Thyroid gland (tissue), 4 donors: ENCODE results near the gene IL5RA. TPM values are rescaled to one million over a fixed set of nuclear protein-coding genes. Genes with fewer than 3 reads are reported as not detected.

Source experiments
- DNase-seq, 2 donors: peaks; one replicate each; pipeline ENCODE4 v3.0.0-alpha.2; 2019
- H3K27ac ChIP-seq, 3 donors: fragments of 200-600 bp; sonication (generic); 1 replicate in 2 of 3; 2 replicates in 1 of 3; pipeline ENCODE4 v1.5.1; 2016 to 2019; ENCODE audit warnings: mild to moderate bottlenecking in 1 of 3, moderate library complexity in 1 of 3
- H3K27me3 ChIP-seq: fragments of 200-600 bp; sonication (generic); one replicate; pipeline ENCODE4 v1.5.1; 2019
- H3K36me3 ChIP-seq, 2 donors: fragments of 200-600 bp; sonication (generic); one replicate each; pipeline ENCODE4 v1.5.1; 2016 to 2019
- H3K4me1 ChIP-seq, 2 donors: fragments of 200-600 bp; sonication (generic); one replicate each; pipeline ENCODE4 v1.5.1; 2017 to 2019
- H3K4me3 ChIP-seq, 3 donors: fragments of 200-600 bp; sonication (generic); replicated peaks in 1 of 3; 1 replicate in 2 of 3; 2 replicates in 1 of 3; pipeline ENCODE4 v1.5.1; 2016; ENCODE audit warnings: mild to moderate bottlenecking in 1 of 3
- H3K9me3 ChIP-seq: fragments of 200-600 bp; sonication (generic); one replicate; pipeline ENCODE4 v1.5.1; 2017
- CTCF ChIP-seq, 6 experiments: fragments of 200-600 bp in 3 of 6; fragments of 450-650 bp in 3 of 6; sonication (generic) in 3 of 6; IDR thresholded peaks; one replicate each; pipeline ENCODE4 v1.5.1; 2016 to 2019; ENCODE audit warnings: antibody characterized with exemption in 6 of 6, mild to moderate bottlenecking in 2 of 6, inconsistent platforms in 1 of 6, moderate library complexity in 1 of 6
- POLR2A ChIP-seq, 2 donors: fragments of 450-650 bp; IDR thresholded peaks; one replicate each; pipeline ENCODE4 v1.6.1; 2017; ENCODE audit warnings: antibody characterized with exemption in 2 of 2, mild to moderate bottlenecking in 2 of 2, moderate library complexity in 1 of 2
- WGBS, 2 donors: methylation state at CpG; one replicate each; pipeline ENCODE4 v1.1.5; 2017; 5-methylcytosine and 5-hydroxymethylcytosine counted together
- intact Hi-C: fragments of 100-400 bp; cut with DNase I; formaldehyde crosslinking; loops from one replicate; pipeline ENCODE4 v1.15.1; 2023
- total RNA-seq, 4 donors: library from RNA; depleted of rRNA; stranded (reverse); fragments of >200 nt; gene quantifications; one replicate each; pipeline ENCODE4 v1.2.3, GENCODE V29; 2016

Gene IL5RA
- total RNA-seq, 4 donors from 2014 or later: 1.6 TPM; not detected in 3

- H3K9me3 ChIP-seq: no peaks in the 10 kb centered on the region
- H3K27ac ChIP-seq: peak overlapping the region in 2 of 3 donors; percentile 51 to 64
- no peak for DNase-seq
- no peak overlapping the region for H3K4me3 ChIP-seq
- WGBS, 2 donors: 48 to 63% methylated on average over 8 of the region's 8 CpGs
- H3K27me3 ChIP-seq: no peaks in the 10 kb centered on the region
- TF ChIP-seq CTCF (IDR thresholded peaks at IDR 0.05) (no peak), POLR2A (IDR thresholded peaks at IDR 0.05) (no peak)
- H3K36me3 ChIP-seq: peaks cover 23 to 37% of the 10 kb centered on the region in 2 donors
- H3K4me1 ChIP-seq: peaks cover 3 to 10% of the 10 kb centered on the region in 2 donors
- intact Hi-C loops: no loop called here
Measured at GRCh38 chr3:3145831-3146230, 35.7 kb upstream of the IL5RA start.

DNA sequence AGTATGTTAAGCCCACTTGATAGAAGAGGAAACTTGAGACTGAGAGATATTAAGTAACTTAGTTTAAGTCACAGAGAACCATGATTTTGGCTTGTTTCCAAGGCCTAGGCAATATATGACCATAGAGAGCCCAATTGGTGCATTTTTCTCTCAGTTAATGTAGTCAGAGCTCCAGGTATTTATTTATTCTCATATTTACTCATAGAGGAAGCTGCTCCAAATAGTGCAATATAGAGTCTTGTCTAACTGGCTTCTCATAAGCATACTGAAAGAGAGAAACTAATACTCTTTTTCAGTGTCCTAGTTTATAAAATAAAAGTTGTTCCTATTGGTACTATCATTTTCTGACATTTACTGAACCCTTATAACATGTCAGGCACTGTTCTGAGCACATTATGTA, 31.8 kb upstream of the IL5RA start:
- H3K36me3 ChIP-seq: peaks cover 18 to 33% of the 10 kb centered on the region in 2 donors

GRCh38 chr3:3137526-3137925, 27.4 kb upstream of the IL5RA start:
- H3K27me3 ChIP-seq: no peaks in the 10 kb centered on the region
- 93 to 96% methylated on average over 6 of the region's 6 CpGs for WGBS, 2 donors
- TF ChIP-seq CTCF (IDR thresholded peaks at IDR 0.05) (no peak), POLR2A (IDR thresholded peaks at IDR 0.05) (no peak)
- no peaks in the 10 kb centered on the region for H3K4me1 ChIP-seq
- H3K27ac ChIP-seq: no peak overlapping the region
- intact Hi-C loops: no loop called here
- no peak overlapping the region for H3K4me3 ChIP-seq
- no peaks in the 10 kb centered on the region for H3K9me3 ChIP-seq
- no peak for DNase-seq
- peaks cover 18 to 26% of the 10 kb centered on the region in 2 donors for H3K36me3 ChIP-seq

More for the DNA sequence above, 31.8 kb upstream of the IL5RA start:
- Histone ChIP-seq H3K27me3 (no peaks in the 10 kb centered on the region), H3K4me3 (no peak overlapping the region), H3K27ac (no peak overlapping the region), H3K9me3 (no peaks in the 10 kb centered on the region), H3K4me1 (peaks cover 3 to 10% of the 10 kb centered on the region in 2 donors)
- no peak for TF ChIP-seq POLR2A (IDR thresholded peaks at IDR 0.05)
- TF ChIP-seq CTCF (IDR thresholded peaks at IDR 0.05): no peak
- no peak for DNase-seq
- intact Hi-C loops: no loop called here

GRCh38 chr3:3134750-3135448, 24.7 kb upstream of the IL5RA start:
- no peaks in the 10 kb centered on the region for H3K9me3 ChIP-seq
- H3K4me3 ChIP-seq: no peak overlapping the region
- intact Hi-C loops: no loop called here
- H3K27me3 ChIP-seq: no peaks in the 10 kb centered on the region
- no peaks in the 10 kb centered on the region for H3K4me1 ChIP-seq
- H3K36me3 ChIP-seq: peaks cover 10 to 19% of the 10 kb centered on the region in 2 donors
- TF ChIP-seq CTCF (IDR thresholded peaks at IDR 0.05) (no peak), POLR2A (IDR thresholded peaks at IDR 0.05) (no peak)
- no peak overlapping the region for H3K27ac ChIP-seq
- no peak for DNase-seq
- WGBS, 2 donors: 96 to 98% methylated on average over 4 of the region's 4 CpGs

DNA sequence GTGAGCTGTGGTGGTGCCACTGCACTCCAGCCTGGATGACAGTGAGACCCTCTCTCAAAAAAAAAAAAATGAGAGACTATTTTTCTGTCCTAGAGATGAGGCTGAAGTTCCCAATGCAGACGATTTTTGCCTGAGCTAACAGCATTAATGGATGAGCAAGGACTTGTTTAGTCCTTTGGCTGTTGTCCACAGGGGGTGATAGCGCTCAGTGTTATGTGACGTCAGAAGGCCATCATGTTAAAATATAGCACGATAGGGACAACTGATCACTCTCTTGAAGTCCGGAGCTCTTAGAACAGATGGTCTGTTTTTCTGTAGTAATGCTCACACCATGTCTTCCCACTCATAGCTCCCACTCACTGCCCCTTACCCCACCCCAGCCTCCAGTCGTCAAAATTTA, 23.3 kb upstream of the IL5RA start:
- TF ChIP-seq CTCF (IDR thresholded peaks at IDR 0.05): no peak
- TF ChIP-seq POLR2A (IDR thresholded peaks at IDR 0.05): no peak
- peaks cover 0 to 21% of the 10 kb centered on the region in 2 donors for H3K36me3 ChIP-seq
- no peaks in the 10 kb centered on the region for H3K9me3 ChIP-seq
- no peaks in the 10 kb centered on the region for H3K4me1 ChIP-seq
- intact Hi-C loops: no loop called here
- H3K27ac ChIP-seq: no peak overlapping the region
- WGBS, 2 donors: 85 to 92% methylated on average over 6 of the region's 6 CpGs
- no peak for DNase-seq
- no peak overlapping the region for H3K4me3 ChIP-seq
- no peaks in the 10 kb centered on the region for H3K27me3 ChIP-seq
